ENCODE measurements around the gene TBCD. TPM values are rescaled to one million over a fixed set of nuclear protein-coding genes. Genes with fewer than 3 reads are reported as not detected.

Gene TBCD
- total and polyA plus RNA-seq, 9 of the 15 experiments (the other 6 are each of a cell fraction or from before 2014, with no cell fraction given): 8.9 to 98.5 (median 28.0) TPM

DNA sequence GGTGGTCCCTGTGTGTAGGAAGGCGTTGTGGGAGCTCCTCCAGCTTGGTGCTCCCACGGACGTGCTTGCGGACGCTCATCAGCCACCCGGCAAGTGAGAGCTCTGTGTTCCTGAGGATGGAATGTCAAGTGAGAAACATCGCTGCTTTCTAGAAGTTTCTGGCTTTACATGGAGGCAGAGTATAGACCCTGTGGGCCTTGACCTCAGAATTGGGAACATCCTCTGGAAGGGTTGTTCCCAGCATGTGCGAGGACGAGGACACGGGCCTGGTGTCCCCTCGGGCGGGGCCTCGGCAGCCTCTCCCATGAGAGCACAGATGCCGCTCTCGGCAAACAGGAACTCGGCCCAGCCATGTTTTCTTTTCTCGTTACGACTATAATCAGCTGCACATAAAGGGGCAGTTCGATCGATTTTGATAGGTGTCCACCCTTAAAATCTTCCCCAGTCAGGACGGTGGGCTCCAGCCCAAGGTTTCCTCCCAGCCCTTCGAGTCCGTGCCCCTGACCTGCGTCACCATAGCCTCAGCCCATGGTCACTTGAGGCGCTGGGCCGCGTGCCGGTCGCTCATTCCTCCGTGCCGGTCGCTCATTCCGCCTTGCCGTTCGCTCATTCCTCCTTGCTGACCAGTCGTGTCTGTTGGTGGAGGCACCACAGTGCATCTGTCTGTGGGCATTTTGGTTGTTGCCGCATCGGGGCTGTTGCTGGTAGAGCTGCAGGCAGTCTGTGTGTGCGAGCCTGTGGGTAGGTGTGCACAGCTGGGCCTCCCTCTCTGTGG, 179.2 kb downstream of the TBCD start:
- no peak for FAIRE-seq

DNA sequence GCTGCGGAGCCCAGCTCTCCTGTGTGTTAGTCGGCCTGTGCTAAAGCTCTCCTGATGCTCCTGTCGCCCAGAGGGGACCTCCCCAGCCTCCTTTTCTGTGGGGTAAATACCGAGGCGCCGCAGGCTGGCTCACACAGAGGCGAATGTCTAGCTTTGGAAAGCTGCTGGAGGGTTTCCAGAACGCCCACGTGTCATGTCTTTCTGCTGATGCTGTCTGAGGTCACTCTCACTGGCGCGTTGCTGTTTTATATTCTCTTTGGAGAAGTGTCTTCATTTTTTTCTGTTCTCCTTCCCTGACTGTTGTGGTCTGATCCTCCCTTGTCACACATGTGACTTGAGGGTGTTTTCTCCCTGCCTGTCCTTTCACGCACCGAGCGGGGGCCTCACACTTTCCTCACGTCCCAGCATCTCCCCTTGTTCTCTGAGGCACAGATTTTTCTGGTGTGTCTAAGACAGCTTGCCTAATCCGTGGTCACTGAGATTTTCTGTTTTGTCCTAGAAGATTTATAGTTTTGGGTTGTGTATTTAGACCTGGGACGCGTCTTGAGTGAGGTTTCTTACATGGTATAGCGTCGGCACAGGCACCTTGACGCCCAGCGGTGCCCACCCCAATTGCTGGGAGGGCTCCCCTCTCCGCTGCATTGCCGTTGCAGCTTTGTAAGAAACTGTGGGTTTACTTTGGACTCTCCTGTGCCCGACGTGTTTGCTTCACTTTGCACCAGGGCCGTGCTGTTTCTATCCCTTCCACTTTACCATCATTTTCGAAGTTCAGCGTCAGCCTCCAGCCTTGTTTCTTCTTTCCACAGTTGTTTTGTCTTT, 180.0 kb downstream of the TBCD start:
- 84% methylated on average over 29 of the region's 29 CpGs for WGBS (ENCODE audit: insufficient coverage, low coverage, missing lambda C conversion rate)
- Histone ChIP-seq H3K36me3 (ENCODE audit: control insufficient read depth, insufficient read depth, low read length) (peaks cover 80% of the 10 kb centered on the region; the same call in 2 of the 3 replicates), H3K27ac (ENCODE audit: extremely low read depth, low read depth, low read length) (no peak overlapping the region), H4K20me1 (replicated peaks; ENCODE audit: control insufficient read depth, insufficient read depth, low read length) (no peaks in the 10 kb centered on the region), H3K4me2 (ENCODE audit: insufficient read depth, low read length) (no peak overlapping the region), H3K9me3 (replicated peaks; ENCODE audit: control insufficient read depth, insufficient read depth, low read depth, low read length) (no peaks in the 10 kb centered on the region), H3K9me1 (ENCODE audit: control insufficient read depth, insufficient read depth, low read length) (no peaks in the 10 kb centered on the region), H3K9ac (ENCODE audit: insufficient read depth in 1 of 2, low read depth in 2 of 2, low read length in 2 of 2) (peak overlapping the region in 1 of 2 experiments; percentile 9; a peak in 1 of 4 replicates), H3K4me1 (replicated peaks in 1 of 2; ENCODE audit: control insufficient read depth in 2 of 2, insufficient read depth in 2 of 2, low read length in 2 of 2) (peaks cover 0 to 10% of the 10 kb centered on the region in 2 experiments; a peak in 2 of 5 replicates), H3K79me2 (ENCODE audit: control insufficient read depth, insufficient read depth, low read length) (no peaks in the 10 kb centered on the region), H3K27me3 (ENCODE audit: control insufficient read depth in 2 of 2, insufficient read depth in 2 of 2, low read length in 2 of 2) (no peaks in the 10 kb centered on the region), H3K4me3 (no peak overlapping the region), H2AFZ (ENCODE audit: low read depth, low read length) (no peak overlapping the region)
- ChIA-PET CTCF (ENCODE audit: low intra/inter-chr PET ratio) (interaction anchor here (0.6 kb wide), 1 partner anchor 274 kb away, joined by 3 read pairs; no protein-coding TSS in a partner anchor), POLR2A (interaction anchor here (0.7 to 1.4 kb wide), 3 partner anchors 14 to 246 kb away, joined by 3 to 4 read pairs (median 3); no protein-coding TSS in a partner anchor)
- intact Hi-C loops (cut with micrococcal nuclease): no loop called here
- BruUV-seq (replicated peaks): no TSS peak
- FAIRE-seq: no peak
- TF ChIP-seq, protein P1, sequence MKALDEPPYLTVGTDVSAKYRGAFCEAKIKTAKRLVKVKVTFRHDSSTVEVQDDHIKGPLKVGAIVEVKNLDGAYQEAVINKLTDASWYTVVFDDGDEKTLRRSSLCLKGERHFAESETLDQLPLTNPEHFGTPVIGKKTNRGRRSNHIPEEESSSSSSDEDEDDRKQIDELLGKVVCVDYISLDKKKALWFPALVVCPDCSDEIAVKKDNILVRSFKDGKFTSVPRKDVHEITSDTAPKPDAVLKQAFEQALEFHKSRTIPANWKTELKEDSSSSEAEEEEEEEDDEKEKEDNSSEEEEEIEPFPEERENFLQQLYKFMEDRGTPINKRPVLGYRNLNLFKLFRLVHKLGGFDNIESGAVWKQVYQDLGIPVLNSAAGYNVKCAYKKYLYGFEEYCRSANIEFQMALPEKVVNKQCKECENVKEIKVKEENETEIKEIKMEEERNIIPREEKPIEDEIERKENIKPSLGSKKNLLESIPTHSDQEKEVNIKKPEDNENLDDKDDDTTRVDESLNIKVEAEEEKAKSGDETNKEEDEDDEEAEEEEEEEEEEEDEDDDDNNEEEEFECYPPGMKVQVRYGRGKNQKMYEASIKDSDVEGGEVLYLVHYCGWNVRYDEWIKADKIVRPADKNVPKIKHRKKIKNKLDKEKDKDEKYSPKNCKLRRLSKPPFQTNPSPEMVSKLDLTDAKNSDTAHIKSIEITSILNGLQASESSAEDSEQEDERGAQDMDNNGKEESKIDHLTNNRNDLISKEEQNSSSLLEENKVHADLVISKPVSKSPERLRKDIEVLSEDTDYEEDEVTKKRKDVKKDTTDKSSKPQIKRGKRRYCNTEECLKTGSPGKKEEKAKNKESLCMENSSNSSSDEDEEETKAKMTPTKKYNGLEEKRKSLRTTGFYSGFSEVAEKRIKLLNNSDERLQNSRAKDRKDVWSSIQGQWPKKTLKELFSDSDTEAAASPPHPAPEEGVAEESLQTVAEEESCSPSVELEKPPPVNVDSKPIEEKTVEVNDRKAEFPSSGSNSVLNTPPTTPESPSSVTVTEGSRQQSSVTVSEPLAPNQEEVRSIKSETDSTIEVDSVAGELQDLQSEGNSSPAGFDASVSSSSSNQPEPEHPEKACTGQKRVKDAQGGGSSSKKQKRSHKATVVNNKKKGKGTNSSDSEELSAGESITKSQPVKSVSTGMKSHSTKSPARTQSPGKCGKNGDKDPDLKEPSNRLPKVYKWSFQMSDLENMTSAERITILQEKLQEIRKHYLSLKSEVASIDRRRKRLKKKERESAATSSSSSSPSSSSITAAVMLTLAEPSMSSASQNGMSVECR (CRISPR knock-in tag; IDR thresholded peaks at IDR 0.05): no peak
- TF ChIP-seq ELF2 (CRISPR knock-in tag; IDR thresholded peaks at IDR 0.05) (no peak), SMAD1 (IDR thresholded peaks at IDR 0.05; ENCODE audit: low read depth, low read length, partially characterized antibody) (no peak), NEUROD1 (IDR thresholded peaks at IDR 0.05; ENCODE audit: borderline replicate concordance, low read depth, low read length, partially characterized antibody) (no peak), SMC3 (conservative IDR thresholded peaks at IDR 0.05; ENCODE audit: insufficient read depth, low read depth, low read length) (no peak), DNMT1 (IDR thresholded peaks at IDR 0.05) (no peak)
- no peak for DNase-seq (ENCODE audit: extremely low read depth in 1 of 4, low spot score in 3 of 4)
- in situ Hi-C loops (cut with MboI): no loop called here
- no peak for ATAC-seq

More for the DNA sequence above, 179.2 kb downstream of the TBCD start:
- H3K4me1 ChIP-seq (replicated peaks in 1 of 2; ENCODE audit: control insufficient read depth in 2 of 2, insufficient read depth in 2 of 2, low read length in 2 of 2): peaks cover 0 to 10% of the 10 kb centered on the region in 2 experiments; a peak in 2 of 5 replicates
- H3K4me3 ChIP-seq: no peak overlapping the region
- in situ Hi-C loops (cut with MboI): no loop called here
- no peak overlapping the region for H3K27ac ChIP-seq (ENCODE audit: extremely low read depth, low read depth, low read length)
- ChIA-PET CTCF (ENCODE audit: low intra/inter-chr PET ratio) (interaction anchor here (0.6 kb wide), 1 partner anchor 274 kb away, joined by 3 read pairs; no protein-coding TSS in a partner anchor), POLR2A (interaction anchor here (0.7 kb wide), 1 partner anchor 246 kb away, joined by 3 read pairs; no protein-coding TSS in a partner anchor)
- peaks cover 80% of the 10 kb centered on the region; the same call in 2 of the 3 replicates for H3K36me3 ChIP-seq (ENCODE audit: control insufficient read depth, insufficient read depth, low read length)
- intact Hi-C loops (cut with micrococcal nuclease): no loop called here
- H3K9me3 ChIP-seq (replicated peaks; ENCODE audit: control insufficient read depth, insufficient read depth, low read depth, low read length): no peaks in the 10 kb centered on the region
- H3K79me2 ChIP-seq (ENCODE audit: control insufficient read depth, insufficient read depth, low read length): no peaks in the 10 kb centered on the region
- peak overlapping the region in 1 of 2 experiments; percentile 7; a peak in 1 of 4 replicates for H3K9ac ChIP-seq (ENCODE audit: insufficient read depth in 1 of 2, low read depth in 2 of 2, low read length in 2 of 2)
- no peak overlapping the region for H3K4me2 ChIP-seq (ENCODE audit: insufficient read depth, low read length)
- no peak for DNase-seq (ENCODE audit: extremely low read depth in 1 of 4, low spot score in 3 of 4)
- no peak for ATAC-seq
- H4K20me1 ChIP-seq (replicated peaks; ENCODE audit: control insufficient read depth, insufficient read depth, low read length): no peaks in the 10 kb centered on the region
- H3K9me1 ChIP-seq (ENCODE audit: control insufficient read depth, insufficient read depth, low read length): no peaks in the 10 kb centered on the region
- BruUV-seq (replicated peaks): no TSS peak
- no peak overlapping the region for H2AFZ ChIP-seq (ENCODE audit: low read depth, low read length)
- 95% methylated on average over 24 of the region's 39 CpGs for WGBS (ENCODE audit: insufficient coverage, low coverage, missing lambda C conversion rate)
- no peaks in the 10 kb centered on the region for H3K27me3 ChIP-seq (ENCODE audit: control insufficient read depth in 2 of 2, insufficient read depth in 2 of 2, low read length in 2 of 2)
- TF ChIP-seq RBM22 (IDR thresholded peaks at IDR 0.05; ENCODE audit: low read depth, low read length, poor library complexity, severe bottlenecking) (peak; percentile 55), DPF2 (IDR thresholded peaks at IDR 0.05) (no peak)
